Stomach (tissue), 9 donors: ENCODE data around the gene CLDN7. TPM values are rescaled to one million over a fixed set of nuclear protein-coding genes. Genes with fewer than 3 reads are reported as not detected.
A peak's percentile ranks its signal among the peaks of the same experiment; 100 is the strongest.

Experiments used
- DNase-seq, 2 donors: peaks; one replicate each; pipeline versions ENCODE4 v3.0.0 to v3.0.0-alpha.2; 2013 to 2019
- H3K27ac ChIP-seq, 5 donors: fragments of 200-600 bp in 4 of 5; sonication (generic) in 4 of 5; one replicate each; pipeline ENCODE4 v1.5.1; 2013 to 2019; ENCODE audit warnings: mild to moderate bottlenecking in 1 of 5, moderate library complexity in 1 of 5
- H3K27me3 ChIP-seq, 3 donors: fragments of 200-600 bp; sonication (generic); one replicate each; pipeline ENCODE4 v1.5.1; 2017 to 2019; ENCODE audit warnings: mixed run types in 1 of 3
- H3K36me3 ChIP-seq, 4 donors: fragments of 200-600 bp; sonication (generic); 1 replicate in 3 of 4; 2 replicates in 1 of 4; pipeline ENCODE4 v1.5.1; 2016 to 2019
- H3K4me1 ChIP-seq, 4 donors: fragments of 200-600 bp; sonication (generic); one replicate each; pipeline ENCODE4 v1.5.1; 2016 to 2019
- H3K4me3 ChIP-seq, 4 donors: fragments of 200-600 bp; sonication (generic) in 3 of 4; one replicate each; pipeline ENCODE4 v1.5.1; 2016 to 2019; ENCODE audit warnings: mild to moderate bottlenecking in 1 of 4
- H3K9me3 ChIP-seq, 4 donors: fragments of 200-600 bp; sonication (generic); one replicate each; pipeline ENCODE4 v1.5.1; 2016 to 2019
- CTCF ChIP-seq, 7 experiments: fragments of 450-650 bp in 4 of 7; fragments of 200-600 bp in 3 of 7; sonication (generic) in 3 of 7; IDR thresholded peaks; one replicate each; pipeline ENCODE4 v1.5.1; 2016 to 2019; ENCODE audit warnings: antibody characterized with exemption in 7 of 7, control low read depth in 2 of 7, mild to moderate bottlenecking in 1 of 7
- EP300 ChIP-seq: sonication (generic); formaldehyde crosslinking; IDR thresholded peaks from one replicate; pipeline ENCODE4 v1.6.1; 2017; ENCODE audit warnings: antibody characterized with exemption
- POLR2A ChIP-seq, 4 donors: fragments of 450-650 bp; IDR thresholded peaks; one replicate each; pipeline ENCODE4 v1.6.1; 2016; ENCODE audit warnings: antibody characterized with exemption in 4 of 4, control low read depth in 2 of 4, mild to moderate bottlenecking in 1 of 4, moderate library complexity in 1 of 4
- POLR2AphosphoS5 ChIP-seq, 3 donors: sonication (generic); formaldehyde crosslinking; IDR thresholded peaks; one replicate each; pipeline ENCODE4 v1.6.1; 2016; ENCODE audit warnings: antibody characterized with exemption in 3 of 3
- WGBS, 5 donors: extraction: QIAGEN DNeasy Blood & Tissue Kit in 3 of 5; methylation state at CpG; one replicate each; pipeline versions ENCODE4 v1.1.5 to v1.1.7; 2013 to 2018; 5-methylcytosine and 5-hydroxymethylcytosine counted together
- intact Hi-C: fragments of 100-400 bp; cut with DNase I; formaldehyde crosslinking; loops from one replicate; pipeline ENCODE4 v1.15.1; 2023; ENCODE audit warnings: low total_unique reads
- polyA plus RNA-seq, 3 donors: library from polyadenylated mRNA; stranded (reverse); fragments of 200-250 nt; gene quantifications; one replicate each; pipeline ENCODE4 v1.2.3, GENCODE V29; 2013
- total RNA-seq, 5 donors: library from RNA; depleted of rRNA; stranded (reverse); fragments of >200 nt; gene quantifications; one replicate each; pipeline versions ENCODE4 v1.1.0 to v1.2.3, GENCODE V29; 2014 to 2016
- donor health status: healthy with polysubstance abuse.
- donor health status: Bipolar disorder and iron deficiency.
- donor health status: healthy.

The CLDN7 gene
- total and polyA plus RNA-seq, 8 donors = 1.8 to 829 (median 13.7) TPM

- TF ChIP-seq CTCF (IDR thresholded peaks at IDR 0.05) (no peak), POLR2AphosphoS5 (IDR thresholded peaks at IDR 0.05) (no peak), POLR2A (IDR thresholded peaks at IDR 0.05) (no peak), EP300 (no peak)
- Histone ChIP-seq H3K27ac (no peak overlapping the region), H3K4me1 (peaks cover 21 to 46% (median 27%) of the 10 kb centered on the region in 4 donors), H3K36me3 (peaks cover 30 to 65% (median 60%) of the 10 kb centered on the region in 4 donors), H3K27me3 (peaks cover 4 to 20% (median 17%) of the 10 kb centered on the region in 3 donors), H3K4me3 (no peak overlapping the region), H3K9me3 (no peaks in the 10 kb centered on the region)
- no peak for DNase-seq
- intact Hi-C loops = no loop called here
- WGBS, 5 donors = 90 to 95% (median 93%) methylated on average over 8 of the region's 8 CpGs
Measured at GRCh38 chr17:7256766-7257456, 5.4 kb downstream of the CLDN7 start.

GRCh38 chr17:7254511-7254910 is 7.8 kb downstream of the CLDN7 start:
- DNase-seq = no peak
- intact Hi-C loops = no loop called here
- H3K4me1 ChIP-seq = peaks cover 22 to 41% (median 27%) of the 10 kb centered on the region in 4 donors
- no peaks in the 10 kb centered on the region for H3K9me3 ChIP-seq
- no peak overlapping the region for H3K27ac ChIP-seq
- 91 to 94% (median 93%) methylated on average over 4 of the region's 4 CpGs for WGBS, 5 donors
- H3K4me3 ChIP-seq = no peak overlapping the region
- no peak for TF ChIP-seq POLR2A (IDR thresholded peaks at IDR 0.05)
- no peak for TF ChIP-seq POLR2AphosphoS5 (IDR thresholded peaks at IDR 0.05)
- no peak for TF ChIP-seq EP300
- TF ChIP-seq CTCF (IDR thresholded peaks at IDR 0.05) = no peak
- no peaks in the 10 kb centered on the region for H3K27me3 ChIP-seq
- H3K36me3 ChIP-seq = peaks cover 30 to 60% (median 56%) of the 10 kb centered on the region in 4 donors

DNA sequence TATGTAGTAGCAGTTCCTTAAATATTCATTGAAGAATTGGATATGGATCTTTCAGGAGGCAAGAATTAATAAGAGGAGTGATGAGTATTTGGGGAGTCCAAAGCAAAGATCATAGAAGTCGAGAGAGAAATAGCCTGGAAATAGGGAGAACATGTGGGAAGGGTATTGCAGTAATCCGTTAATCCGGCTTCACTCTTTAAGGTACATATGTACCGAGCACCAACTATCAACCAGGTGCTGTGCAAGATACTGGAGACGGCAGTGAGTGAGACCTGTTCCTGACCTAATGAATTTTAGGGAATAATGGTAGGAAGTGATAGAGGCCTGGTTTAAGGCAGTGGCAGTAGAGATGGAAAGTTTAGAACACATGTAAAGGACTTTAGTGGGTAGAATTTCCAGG is 9.2 kb downstream of the CLDN7 start:
- intact Hi-C loops = no loop called here
- Histone ChIP-seq H3K27ac (peak overlapping the region in 4 of 5 donors; percentile 99 to 100 (median 99)), H3K4me3 (peak overlapping the region; percentile 65 to 98 (median 95)), H3K4me1 (peaks cover 32 to 45% (median 39%) of the 10 kb centered on the region in 4 donors), H3K27me3 (no peaks in the 10 kb centered on the region), H3K36me3 (peaks cover 23 to 48% (median 43%) of the 10 kb centered on the region in 4 donors), H3K9me3 (no peaks in the 10 kb centered on the region)
- no peak for DNase-seq
- WGBS, 5 donors = 64 to 74% (median 73%) methylated on average over 5 of the region's 5 CpGs
- TF ChIP-seq POLR2A (IDR thresholded peaks at IDR 0.05) (no peak), POLR2AphosphoS5 (IDR thresholded peaks at IDR 0.05) (no peak), CTCF (IDR thresholded peaks at IDR 0.05) (no peak), EP300 (no peak)

- H3K27ac ChIP-seq = peak within 1 kb of the TSS; percentile 96 to 100 (median 99)
- H3K36me3 ChIP-seq = peaks cover 18 to 42% (median 37%) of the 10 kb centered on the region in 4 donors
- H3K4me1 ChIP-seq = peaks cover 32 to 48% (median 41%) of the 10 kb centered on the region in 4 donors
- H3K27me3 ChIP-seq = no peaks in the 10 kb centered on the region
- H3K9me3 ChIP-seq = no peaks in the 10 kb centered on the region
- intact Hi-C loops = no loop called here
- DNase-seq = peak; percentile 94 to 97
- TF ChIP-seq POLR2A (IDR thresholded peaks at IDR 0.05) (peak in 1 of 4 donors; percentile 33), POLR2AphosphoS5 (IDR thresholded peaks at IDR 0.05) (peak; percentile 70 to 89 (median 80)), CTCF (IDR thresholded peaks at IDR 0.05) (peak in 2 of 7 experiments; percentile 0 to 19), EP300 (no peak)
- peak within 1 kb of the TSS; percentile 65 to 98 (median 95) for H3K4me3 ChIP-seq
- WGBS, 5 donors = 1 to 2% (median 1%) methylated on average over 39 to 55 of the region's 55 CpGs
Measured at GRCh38 chr17:7252176-7253043, 9.9 kb downstream of the CLDN7 start, which contains the start of gene ELP5. Gene ELP5 (plus strand): TSS chr17:7252215. CDS start chr17:7252551, 336 bp downstream.
